Glutamatergic neuron (in vitro differentiated cells): ENCODE data around the gene LHX3. TPM values are rescaled to one million over a fixed set of nuclear protein-coding genes. Genes with fewer than 3 reads are reported as not detected.

Experiments
- DNase-seq: peaks from one replicate; pipeline ENCODE4 v3.0.0; 2022
- H3K27ac Mint-ChIP-seq: one replicate; pipeline ENCODE4 v1.8.0; 2020; ENCODE audit warnings: mild to moderate bottlenecking, mixed read lengths, inconsistent platforms; ENCODE audit not compliant: unreplicated experiment
- H3K27me3 Mint-ChIP-seq: one replicate; pipeline ENCODE4 v1.8.0; 2020; ENCODE audit warnings: mild to moderate bottlenecking, moderate library complexity, mixed read lengths, inconsistent platforms; ENCODE audit not compliant: unreplicated experiment
- H3K36me3 Mint-ChIP-seq: one replicate; pipeline ENCODE4 v1.8.0; 2020; ENCODE audit warnings: mild to moderate bottlenecking, mixed read lengths, inconsistent platforms; ENCODE audit not compliant: unreplicated experiment
- H3K4me1 Mint-ChIP-seq: one replicate; pipeline ENCODE4 v1.8.0; 2020; ENCODE audit warnings: mild to moderate bottlenecking, low read depth, mixed read lengths, inconsistent platforms; ENCODE audit not compliant: unreplicated experiment
- H3K4me3 Mint-ChIP-seq: one replicate; pipeline ENCODE4 v1.8.0; 2020; ENCODE audit warnings: mild to moderate bottlenecking, mixed read lengths, inconsistent platforms; ENCODE audit not compliant: unreplicated experiment
- H3K9me3 Mint-ChIP-seq: one replicate; pipeline ENCODE4 v1.8.0; 2020; ENCODE audit warnings: mild to moderate bottlenecking, moderate library complexity, mixed read lengths, inconsistent platforms; ENCODE audit not compliant: unreplicated experiment
- CTCF ChIP-seq: fragments of 200-600 bp; sonication (generic); IDR thresholded peaks from one replicate; pipeline ENCODE4 v1.5.0; 2021; ENCODE audit not compliant: partially characterized antibody, unreplicated experiment
- total RNA-seq: library from RNA; stranded (reverse); fragmentation: NEBNext Ultra II Directional; extraction: Animal tissue kit (Norgen Biotek cat#: 25700); gene quantifications from one replicate; pipeline ENCODE4 v1.2.1, GENCODE V29; 2021; ENCODE audit not compliant: unreplicated experiment

The LHX3 gene
- total RNA-seq, 1 donor from 2014 or later, result 0.81 TPM

DNA sequence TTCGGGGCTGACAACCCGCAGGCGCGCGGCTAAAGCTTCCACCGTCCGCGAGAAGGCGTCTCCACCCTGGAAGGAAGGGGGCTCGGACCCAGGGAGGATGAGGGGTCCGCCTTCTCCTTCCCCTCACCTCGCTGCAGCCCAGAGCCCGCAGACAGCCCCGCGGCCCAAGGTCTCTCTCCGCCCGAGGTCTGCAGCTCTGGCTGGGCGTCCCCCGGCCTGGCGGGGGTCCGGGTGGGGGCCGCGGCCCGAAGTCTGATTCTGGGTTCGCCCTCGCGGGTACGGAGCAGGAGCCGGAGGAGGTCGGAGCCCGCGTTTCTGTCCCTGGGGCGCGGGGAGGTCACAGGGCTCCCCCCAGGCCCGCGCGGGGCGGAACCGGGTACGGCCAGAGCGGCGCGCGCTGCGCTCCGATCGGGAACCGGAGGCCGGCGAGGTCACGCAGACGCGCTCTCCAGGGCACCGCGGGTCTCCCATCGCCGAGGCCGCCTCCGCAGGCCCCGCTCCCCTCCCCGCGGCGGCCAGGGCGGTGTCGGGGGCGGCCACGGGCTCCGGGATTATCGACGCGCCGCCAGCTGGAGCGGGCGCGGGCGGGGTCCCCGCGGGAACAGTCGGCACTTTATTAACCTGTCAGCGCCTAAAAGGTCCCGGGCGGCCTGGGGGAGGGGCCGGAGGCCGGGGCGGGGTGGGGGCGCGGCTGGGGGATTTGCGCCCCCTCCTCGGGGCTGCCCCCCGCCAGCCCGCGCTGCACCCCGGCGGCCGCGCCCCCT, 11.6 kb downstream of the LHX3 start:
- Mint-ChIP-seq H3K27me3 (peaks cover 13% of the 10 kb centered on the region), H3K4me3 (no peak overlapping the region), H3K4me1 (peaks cover 8% of the 10 kb centered on the region), H3K36me3 (no peaks in the 10 kb centered on the region), H3K9me3 (peaks cover 5% of the 10 kb centered on the region), H3K27ac (no peak overlapping the region)
- peak; percentile 61 for DNase-seq
- TF ChIP-seq CTCF, result no peak

DNA sequence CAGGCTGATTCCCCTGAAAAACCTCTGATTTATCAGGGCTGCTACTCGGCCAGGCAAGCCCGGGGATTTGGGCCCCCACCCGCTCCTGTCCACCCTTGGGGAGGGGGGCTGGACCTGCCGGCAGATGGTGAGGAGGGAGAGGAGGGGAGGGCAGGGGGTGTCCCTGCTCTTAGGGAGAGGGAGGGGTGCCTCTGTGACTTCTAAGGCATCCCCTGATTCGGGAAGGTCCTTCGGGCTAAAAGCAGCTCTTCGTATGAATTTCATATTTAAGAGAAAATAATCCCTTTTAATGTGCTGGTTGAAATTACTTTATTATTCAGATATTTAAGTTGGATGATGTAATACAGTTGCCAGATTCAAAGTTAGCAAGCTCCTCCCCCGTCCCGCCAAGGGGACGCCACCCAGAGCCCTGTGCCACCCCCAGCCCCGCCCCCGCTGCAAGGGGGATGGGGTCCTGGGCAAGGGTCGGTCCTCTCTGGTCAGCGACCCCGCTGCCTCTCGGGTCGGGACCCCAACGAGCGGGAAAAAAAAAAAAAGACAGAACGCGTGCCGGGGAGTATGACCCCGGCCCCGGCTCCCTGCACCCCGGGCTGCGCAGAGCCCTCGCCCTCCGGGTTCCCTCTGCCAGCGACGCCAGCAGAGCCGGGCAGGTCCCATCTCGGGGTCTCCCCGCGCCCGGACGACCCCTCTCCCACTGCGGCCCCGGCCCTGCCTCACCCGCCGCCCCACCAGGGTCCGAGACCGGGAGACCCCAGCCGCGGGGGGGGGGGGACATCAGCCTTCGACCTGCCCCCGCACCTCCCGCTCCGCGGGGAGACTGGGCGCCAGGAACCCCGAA, 12.4 kb downstream of the LHX3 start:
- Mint-ChIP-seq H3K36me3 (no peaks in the 10 kb centered on the region), H3K9me3 (peaks cover 5% of the 10 kb centered on the region), H3K4me1 (peaks cover 8% of the 10 kb centered on the region), H3K27ac (no peak overlapping the region), H3K27me3 (peaks cover 11% of the 10 kb centered on the region), H3K4me3 (peak overlapping the region; percentile 49)
- DNase-seq, result peak; percentile 60
- no peak for TF ChIP-seq CTCF

GRCh38 chr9:136191960-136192286, 13.0 kb downstream of the LHX3 start:
- H3K27me3 Mint-ChIP-seq, result peaks cover 11% of the 10 kb centered on the region
- H3K36me3 Mint-ChIP-seq, result no peaks in the 10 kb centered on the region
- no peak for TF ChIP-seq CTCF
- no peak overlapping the region for H3K27ac Mint-ChIP-seq
- H3K4me1 Mint-ChIP-seq, result peaks cover 8% of the 10 kb centered on the region
- no peak for DNase-seq
- H3K9me3 Mint-ChIP-seq, result peaks cover 5% of the 10 kb centered on the region
- peak overlapping the region; percentile 25 for H3K4me3 Mint-ChIP-seq

DNA sequence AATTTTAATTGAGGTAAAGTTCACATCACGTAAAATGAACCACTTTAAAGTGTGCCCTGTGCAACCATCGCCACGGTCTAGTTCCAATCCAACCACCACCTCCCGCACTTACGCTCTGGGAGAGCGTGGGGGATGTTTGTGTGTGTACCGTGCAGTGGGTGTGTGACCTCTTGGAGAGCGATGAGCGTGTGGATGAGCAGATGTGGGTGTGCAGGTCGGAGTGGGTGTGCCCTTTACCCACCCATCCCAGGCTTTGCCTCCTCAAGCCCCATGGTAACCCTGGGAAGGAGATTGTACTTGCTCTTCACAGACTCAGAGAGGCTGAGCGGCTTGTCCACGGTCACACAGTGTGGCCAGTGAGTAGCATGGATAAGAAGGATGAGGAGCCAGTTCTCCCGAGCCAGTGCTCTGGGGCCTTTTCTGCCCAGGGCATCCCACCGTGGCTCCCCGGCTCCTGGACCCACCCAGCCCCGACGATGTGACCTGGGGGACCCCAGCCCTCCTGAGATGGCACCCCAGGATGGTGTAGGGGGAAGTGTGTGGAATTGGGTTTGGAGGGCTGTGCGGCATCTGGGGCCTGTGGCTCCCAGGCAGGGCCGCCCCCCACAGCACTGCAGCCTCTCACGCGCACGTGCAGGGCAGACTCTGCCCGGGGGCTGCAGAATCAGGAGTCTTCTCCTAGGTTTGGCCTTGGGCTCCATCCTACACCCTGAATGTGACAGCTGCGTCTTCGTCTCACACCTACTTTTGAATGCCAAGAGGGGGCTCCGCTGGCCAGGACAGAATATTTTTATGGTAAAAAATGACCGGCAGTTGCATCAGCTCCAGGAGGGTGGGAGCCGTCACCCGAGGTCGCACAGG, 13.6 kb downstream of the LHX3 start:
- DNase-seq, result no peak
- Mint-ChIP-seq H3K36me3 (no peaks in the 10 kb centered on the region), H3K4me1 (peaks cover 5% of the 10 kb centered on the region), H3K4me3 (peak overlapping the region; percentile 25), H3K9me3 (peaks cover 5% of the 10 kb centered on the region), H3K27me3 (peaks cover 7% of the 10 kb centered on the region), H3K27ac (no peak overlapping the region)
- no peak for TF ChIP-seq CTCF
